HG03108 (cell line): ENCODE results near the gene FBLN2.

Source experiments
- ATAC-seq: cut with Tn5 transposase; IDR thresholded peaks from one replicate; pipeline ENCODE4 v1.9.1; 2021; ENCODE audit warnings: moderate library complexity; ENCODE audit not compliant: unreplicated experiment

Gene FBLN2

DNA sequence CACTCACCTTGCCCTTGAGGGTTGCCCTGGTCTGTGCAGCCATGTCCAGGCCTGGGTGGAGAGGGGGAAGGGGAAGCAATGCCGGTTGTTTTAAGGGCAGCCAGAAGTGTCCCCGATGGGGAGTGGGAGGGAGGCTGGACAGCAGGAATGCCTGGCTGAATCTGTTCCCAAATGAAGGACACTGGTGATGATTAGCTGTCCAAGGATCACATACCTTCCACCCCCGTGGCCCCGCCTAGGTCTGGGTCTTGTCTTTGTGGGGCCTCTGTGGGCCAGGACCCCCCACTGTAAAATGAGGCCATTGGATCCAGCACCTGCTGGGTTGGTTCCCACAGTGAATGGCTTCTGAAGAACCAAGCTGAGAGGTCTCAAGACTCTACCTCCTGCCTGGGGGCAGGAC is 71.4 kb downstream of the FBLN2 start:
- ATAC-seq, result no peak

GRCh38 chr3:13620776-13621365 is 71.9 kb downstream of the FBLN2 start:
- no peak for ATAC-seq

DNA sequence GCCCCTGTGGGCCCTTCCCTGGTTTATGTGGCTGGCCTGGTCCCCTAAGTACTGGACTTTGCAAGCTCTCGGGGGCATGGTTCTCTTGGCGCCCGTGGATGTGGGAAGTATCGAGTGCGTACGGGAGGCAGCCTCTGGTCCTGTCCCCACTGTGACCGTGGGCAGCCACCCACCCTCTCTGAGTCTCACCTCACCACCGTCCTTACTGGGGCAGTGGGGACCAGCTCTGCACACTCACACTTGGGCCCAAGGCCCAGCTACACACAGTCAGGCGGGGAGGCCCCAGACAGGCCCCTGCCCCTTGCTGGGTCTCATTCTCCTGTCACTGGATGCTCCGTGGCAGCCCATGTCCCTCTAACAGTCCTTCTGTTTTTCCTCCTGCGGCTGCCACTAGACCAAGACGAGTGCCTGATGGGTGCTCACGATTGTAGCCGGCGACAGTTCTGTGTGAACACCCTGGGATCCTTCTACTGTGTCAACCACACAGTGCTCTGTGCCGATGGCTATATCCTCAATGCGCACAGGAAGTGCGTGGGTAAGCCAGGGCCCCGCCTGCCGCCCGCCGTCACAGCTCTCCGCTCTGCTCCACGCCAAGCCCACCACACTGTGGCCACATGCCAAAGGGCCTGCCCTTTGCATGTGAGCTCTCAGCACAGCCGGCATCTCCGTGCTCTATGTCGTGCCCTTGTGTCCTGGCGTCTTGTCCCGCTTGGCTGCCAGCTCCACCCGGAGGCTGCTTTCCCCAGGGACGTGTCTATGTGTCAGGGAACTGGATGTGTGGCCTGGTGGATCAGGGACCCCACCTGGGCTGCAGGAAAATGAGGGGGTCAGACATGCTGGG is 72.7 kb downstream of the FBLN2 start:
- no peak for ATAC-seq

GRCh38 chr3:13622356-13622755 is 73.4 kb downstream of the FBLN2 start:
- ATAC-seq, result no peak

DNA sequence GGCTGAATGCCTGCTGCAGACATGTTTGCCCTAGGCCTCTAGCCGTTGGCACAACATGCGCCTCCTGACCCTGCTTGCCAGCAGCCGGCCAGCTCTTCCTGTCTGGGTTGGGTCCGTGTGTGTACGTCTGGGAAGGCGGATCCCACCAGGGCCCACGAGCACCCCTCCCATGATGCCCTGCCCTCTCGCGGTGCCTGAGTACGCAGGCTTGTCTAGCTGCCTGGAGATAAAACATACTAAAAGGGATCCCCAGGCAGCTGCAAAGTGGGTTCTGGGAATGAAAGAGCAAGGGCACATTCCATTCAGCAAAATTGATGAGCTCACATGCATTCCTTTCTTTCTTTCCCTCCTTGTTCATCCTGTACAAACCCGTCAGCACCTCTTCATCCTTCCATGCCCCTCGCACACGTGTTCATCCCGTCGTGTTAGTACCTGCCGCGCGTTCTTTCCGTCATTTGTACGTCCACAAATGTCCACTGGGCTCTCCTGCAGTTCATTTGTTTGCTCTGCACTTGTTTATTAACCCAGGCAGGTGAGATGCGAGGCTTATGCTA is 74.3 kb downstream of the FBLN2 start:
- no peak for ATAC-seq

DNA sequence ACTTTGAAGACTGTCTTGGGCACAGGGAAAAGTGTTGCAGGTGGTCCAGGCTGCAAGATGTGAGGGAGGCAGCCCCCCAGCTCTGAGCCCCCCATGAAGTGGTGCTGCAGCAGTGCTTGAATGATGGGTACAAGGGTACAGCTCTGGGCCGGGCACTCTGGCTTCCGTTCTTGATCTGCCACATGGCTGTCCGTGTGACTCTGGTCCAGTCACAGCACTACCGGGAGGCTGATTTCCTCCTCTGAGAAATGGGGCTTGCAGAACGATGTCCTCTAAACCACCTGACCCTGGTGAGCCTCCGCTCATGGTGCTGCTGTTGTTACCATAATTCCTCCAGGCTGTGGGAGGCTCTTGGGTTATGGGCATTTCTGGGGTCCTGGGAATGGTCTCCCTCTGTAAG is 75.1 kb downstream of the FBLN2 start:
- no peak for ATAC-seq

GRCh38 chr3:13624671-13625125 is 75.8 kb downstream of the FBLN2 start:
- ATAC-seq, result no peak

GRCh38 chr3:13626396-13626795 is 77.5 kb downstream of the FBLN2 start:
- ATAC-seq, result no peak

DNA sequence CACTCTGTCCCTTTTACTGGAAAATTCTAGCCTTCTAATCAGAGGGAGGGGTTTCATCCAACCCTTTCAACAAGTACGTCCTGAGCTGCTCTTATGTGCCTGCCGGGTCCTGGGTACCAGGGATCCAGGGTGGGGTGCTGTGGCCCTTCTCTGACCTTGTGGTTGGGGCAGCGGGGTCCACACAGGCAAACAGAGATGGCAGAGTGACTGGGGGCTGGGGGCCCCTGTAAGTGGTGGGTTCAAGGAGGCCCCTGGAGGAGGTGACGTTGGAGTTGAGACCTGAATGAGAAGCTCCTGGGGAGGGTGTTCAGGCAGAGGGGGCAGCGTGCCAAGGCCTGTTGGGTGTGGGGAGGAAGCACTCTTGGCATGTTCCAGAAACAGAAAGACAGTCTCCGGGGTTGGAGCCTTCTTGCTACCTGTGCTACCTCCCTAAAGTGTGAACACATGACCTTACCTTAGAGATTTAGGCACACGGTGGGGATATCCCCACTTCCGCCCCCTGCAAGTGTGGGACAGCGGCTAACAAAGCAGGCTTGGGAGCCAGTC is 78.1 kb downstream of the FBLN2 start:
- no peak for ATAC-seq

DNA sequence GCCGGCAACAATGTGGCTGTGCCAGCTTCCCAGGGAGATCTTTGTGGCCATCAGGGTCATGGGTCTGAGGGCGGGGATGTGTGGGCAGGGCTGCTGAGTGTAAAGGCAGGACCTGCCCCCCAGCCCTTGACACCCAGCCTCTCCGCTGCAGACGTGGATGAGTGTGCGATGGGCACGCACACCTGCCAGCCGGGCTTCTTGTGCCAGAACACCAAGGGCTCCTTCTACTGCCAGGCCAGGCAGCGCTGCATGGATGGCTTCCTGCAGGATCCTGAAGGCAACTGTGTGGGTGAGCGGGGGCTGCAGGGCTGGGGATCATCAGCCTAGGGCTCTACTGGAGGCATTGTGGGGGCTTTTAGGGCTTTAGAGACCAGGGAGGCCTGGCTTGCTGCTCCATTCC is 78.8 kb downstream of the FBLN2 start:
- ATAC-seq, result no peak

- ATAC-seq, result no peak
These were observed 79.5 kb downstream of the FBLN2 start for GRCh38 chr3:13628432-13628831.

DNA sequence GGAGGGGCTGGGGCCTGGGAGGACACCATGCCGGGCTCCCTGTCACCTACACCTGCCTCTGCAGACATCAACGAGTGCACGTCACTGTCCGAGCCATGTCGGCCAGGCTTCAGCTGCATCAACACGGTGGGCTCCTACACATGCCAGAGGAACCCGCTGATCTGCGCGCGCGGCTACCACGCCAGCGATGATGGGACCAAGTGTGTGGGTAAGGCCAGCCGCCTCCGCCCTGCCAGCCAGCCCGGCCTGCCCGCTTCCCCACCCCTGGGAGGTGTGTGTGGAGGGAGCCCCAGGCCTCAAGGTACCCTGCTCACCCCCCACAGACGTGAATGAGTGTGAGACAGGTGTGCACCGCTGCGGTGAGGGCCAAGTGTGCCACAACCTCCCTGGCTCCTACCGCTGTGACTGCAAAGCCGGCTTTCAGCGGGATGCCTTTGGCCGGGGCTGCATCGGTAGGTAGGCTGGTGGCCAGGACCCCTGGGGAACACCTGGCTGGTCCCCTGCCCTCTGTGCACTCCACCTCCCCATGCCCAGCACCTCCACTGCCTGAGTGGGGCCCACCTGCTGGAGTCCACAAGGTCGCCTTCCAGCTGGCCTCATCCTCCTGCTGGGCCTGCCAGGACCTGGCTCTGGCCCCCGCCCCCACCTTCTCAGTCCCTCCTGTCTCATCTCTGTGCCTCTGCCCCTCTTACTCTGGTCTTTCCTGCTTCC is 80.1 kb downstream of the FBLN2 start:
- ATAC-seq, result no peak

DNA sequence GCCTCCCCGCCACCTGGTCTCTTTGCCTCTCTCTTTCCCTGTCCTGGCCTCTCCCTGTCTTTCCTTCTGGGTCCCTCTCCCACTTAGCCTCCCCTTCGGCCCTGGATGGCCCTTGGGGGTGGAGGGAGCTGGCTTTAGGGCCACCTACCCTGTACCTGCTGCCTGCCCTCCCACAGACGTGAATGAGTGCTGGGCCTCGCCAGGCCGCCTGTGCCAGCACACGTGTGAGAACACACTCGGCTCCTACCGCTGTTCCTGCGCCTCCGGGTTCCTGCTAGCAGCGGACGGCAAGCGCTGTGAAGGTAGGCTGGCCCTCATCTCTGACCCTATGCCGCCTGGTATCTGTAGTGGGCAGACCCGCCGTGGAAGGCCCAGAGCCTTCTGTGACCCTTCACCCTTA is 80.7 kb downstream of the FBLN2 start:
- ATAC-seq, result no peak

DNA sequence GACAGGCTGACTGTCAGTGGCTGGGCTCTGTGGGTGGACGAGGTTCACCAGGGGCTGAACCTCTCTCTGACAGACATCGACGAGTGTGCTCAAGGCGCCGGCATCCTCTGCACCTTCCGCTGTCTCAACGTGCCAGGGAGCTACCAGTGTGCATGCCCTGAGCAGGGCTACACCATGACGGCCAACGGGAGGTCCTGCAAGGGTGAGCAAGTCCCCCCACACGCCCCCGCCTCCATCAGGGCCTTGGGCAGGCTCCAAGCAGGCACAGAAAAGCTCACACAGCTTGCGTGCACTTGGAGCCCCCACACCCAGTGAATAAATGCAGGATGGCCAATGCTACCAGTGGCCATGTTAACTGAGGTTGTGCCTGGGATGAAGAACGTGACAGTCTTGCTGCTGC is 82.3 kb downstream of the FBLN2 start:
- ATAC-seq, result no peak

DNA sequence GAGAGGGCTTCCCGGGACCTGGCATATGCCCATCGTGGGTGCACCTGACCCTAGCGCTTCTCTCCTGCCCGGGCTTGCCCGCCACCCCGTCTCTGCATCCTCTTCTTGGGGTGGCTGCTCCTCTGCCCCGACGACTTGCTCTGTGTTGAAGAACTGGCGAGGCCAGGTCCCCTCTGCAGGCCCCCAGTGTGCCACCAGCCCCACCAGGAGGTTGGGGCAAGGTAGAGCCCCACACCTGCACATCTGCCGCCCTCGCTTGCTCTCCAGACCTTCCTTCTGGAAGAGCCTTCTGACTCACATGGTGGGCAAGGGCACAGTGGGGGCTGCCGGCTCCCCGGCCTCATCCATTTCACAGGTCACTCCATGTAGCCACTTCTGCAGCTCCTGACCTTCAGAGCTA is 84.3 kb downstream of the FBLN2 start:
- no peak for ATAC-seq

DNA sequence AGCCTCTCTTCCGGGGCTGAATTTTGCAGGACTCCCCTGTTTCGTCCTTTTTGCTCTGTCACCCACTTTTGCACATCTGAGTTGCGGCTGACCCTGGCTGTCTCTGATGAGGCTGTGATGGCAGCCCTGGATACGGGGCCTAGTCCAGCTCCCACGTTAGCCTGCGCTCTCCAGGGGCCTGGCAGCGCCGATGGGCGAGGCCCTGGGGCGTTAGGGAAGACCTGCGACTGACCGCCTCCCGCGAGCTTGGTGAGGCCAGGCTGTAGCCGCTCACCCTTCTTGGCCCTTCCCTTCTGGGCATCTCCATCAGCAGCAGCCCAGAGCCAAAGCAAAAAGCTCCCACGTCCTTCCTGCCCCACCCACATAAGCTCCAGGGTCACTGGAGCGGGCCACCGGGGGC is 85.2 kb downstream of the FBLN2 start:
- ATAC-seq, result no peak

- ATAC-seq, result no peak
These were observed 85.7 kb downstream of the FBLN2 start for GRCh38 chr3:13634615-13635014.

DNA sequence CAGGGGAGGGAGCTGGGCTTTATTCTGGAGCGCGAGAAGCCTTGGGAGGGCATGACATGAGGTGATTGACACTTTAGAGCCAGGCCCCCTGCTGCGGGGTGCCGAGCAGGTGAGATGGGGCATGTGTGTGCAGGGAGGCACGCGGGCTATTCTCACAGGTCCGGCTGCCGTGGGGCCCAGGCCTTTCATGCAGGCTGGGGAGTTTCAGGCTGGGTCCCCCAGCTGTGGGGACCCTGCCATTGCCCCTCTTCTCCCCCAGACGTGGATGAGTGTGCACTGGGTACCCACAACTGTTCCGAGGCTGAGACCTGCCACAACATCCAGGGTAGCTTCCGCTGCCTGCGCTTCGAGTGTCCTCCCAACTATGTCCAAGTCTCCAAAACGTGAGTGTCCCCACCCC is 87.3 kb downstream of the FBLN2 start:
- ATAC-seq, result no peak

GRCh38 chr3:13636874-13637273 is 87.9 kb downstream of the FBLN2 start:
- no peak for ATAC-seq

- no peak for ATAC-seq
These were observed 88.5 kb downstream of the FBLN2 start for GRCh38 chr3:13637311-13637891.

DNA sequence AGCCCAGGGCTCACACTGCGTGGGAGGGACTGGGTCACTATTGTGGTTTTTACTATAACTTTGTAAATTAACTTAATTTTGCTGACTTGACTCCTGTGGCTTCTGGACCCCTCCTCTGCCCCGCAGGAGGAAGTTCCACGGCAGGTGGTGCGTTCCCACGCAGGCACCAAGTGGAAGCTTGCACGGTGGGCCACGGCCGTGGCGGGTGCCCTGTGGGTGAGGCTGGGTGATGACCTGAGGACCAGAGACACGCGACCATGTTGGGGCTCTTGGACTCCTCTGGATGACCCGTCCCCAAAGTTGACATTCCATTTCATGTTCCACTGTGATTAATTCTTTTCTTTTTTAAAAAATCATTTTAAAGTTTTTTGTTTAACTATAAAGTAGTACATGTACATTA is 89.0 kb downstream of the FBLN2 start:
- no peak for ATAC-seq
